Urinary bladder (tissue), 4 donors: Measurements from ENCODE around the gene ACOT13. TPM values are rescaled to one million over a fixed set of nuclear protein-coding genes. Genes with fewer than 3 reads are reported as not detected.
"Not testable (repeated sequence)": the region's sequence is repeated elsewhere in the genome, so short reads cannot be mapped to it uniquely, and the experiment has no call there.

Experiments
- DNase-seq: peaks from one replicate; pipeline ENCODE4 v3.0.0-alpha.2; 2015; ENCODE audit errors: extremely low spot score
- H3K27ac ChIP-seq: one replicate; pipeline ENCODE4 v1.5.1; 2013; ENCODE audit warnings: low read depth, mild to moderate bottlenecking, moderate library complexity
- H3K36me3 ChIP-seq: one replicate; pipeline ENCODE4 v1.6.1; 2013; ENCODE audit warnings: mild to moderate bottlenecking, moderate library complexity; ENCODE audit not compliant: insufficient read depth
- H3K4me1 ChIP-seq: one replicate; pipeline ENCODE4 v1.6.1; 2013; ENCODE audit warnings: mild to moderate bottlenecking, moderate library complexity; ENCODE audit not compliant: insufficient read depth
- H3K4me3 ChIP-seq: one replicate; pipeline ENCODE4 v1.5.1; 2013; ENCODE audit warnings: low read depth, low read length
- WGBS: extraction: QIAGEN DNeasy Blood & Tissue Kit; methylation state at CpG from one replicate; pipeline ENCODE4 v1.1.7; 2013; 5-methylcytosine and 5-hydroxymethylcytosine counted together
- polyA plus RNA-seq: library from polyadenylated mRNA; stranded (reverse); fragments of 200-250 nt; gene quantifications from one replicate; pipeline ENCODE4 v1.2.3, GENCODE V29; 2013
- total RNA-seq: library from RNA; depleted of rRNA; stranded (reverse); fragments of >200 nt; gene quantifications from one replicate; pipeline ENCODE4 v1.2.3, GENCODE V29; 2014
- donor health status: healthy with polysubstance abuse.
- donor health status: healthy.

The ACOT13 gene
- total and polyA plus RNA-seq, 2 donors: 8.7 to 12.0 TPM

GRCh38 chr6:24740861-24741260 is 74.0 kb downstream of the ACOT13 start:
- DNase-seq: no peak
- H3K4me1 ChIP-seq: no peaks in the 10 kb centered on the region
- H3K4me3 ChIP-seq: no peak overlapping the region
- H3K27ac ChIP-seq: no peak overlapping the region
- no peaks in the 10 kb centered on the region for H3K36me3 ChIP-seq

GRCh38 chr6:24742216-24742738 is 75.4 kb downstream of the ACOT13 start:
- Histone ChIP-seq H3K4me1 (no peaks in the 10 kb centered on the region), H3K36me3 (no peaks in the 10 kb centered on the region), H3K4me3 (no peak overlapping the region), H3K27ac (no peak overlapping the region)
- 82% methylated on average over 5 of the region's 5 CpGs for WGBS
- DNase-seq: no peak

GRCh38 chr6:24743265-24743943 is 76.5 kb downstream of the ACOT13 start:
- WGBS: 71% methylated on average over 2 of the region's 2 CpGs
- DNase-seq: no peak
- Histone ChIP-seq H3K4me3 (no peak overlapping the region), H3K36me3 (no peaks in the 10 kb centered on the region), H3K27ac (peak overlapping the region; percentile 71), H3K4me1 (no peaks in the 10 kb centered on the region)

GRCh38 chr6:24743944-24744335 is 77.1 kb downstream of the ACOT13 start:
- H3K4me3 ChIP-seq: no peak overlapping the region
- H3K4me1 ChIP-seq: no peaks in the 10 kb centered on the region
- DNase-seq: no peak
- WGBS: 82% methylated on average over 3 of the region's 3 CpGs
- H3K27ac ChIP-seq: no peak overlapping the region
- no peaks in the 10 kb centered on the region for H3K36me3 ChIP-seq

GRCh38 chr6:24744911-24745310 is 78.0 kb downstream of the ACOT13 start:
- Histone ChIP-seq H3K27ac (no peak overlapping the region), H3K4me1 (no peaks in the 10 kb centered on the region), H3K36me3 (no peaks in the 10 kb centered on the region), H3K4me3 (no peak overlapping the region)
- 75% methylated on average over 5 of the region's 5 CpGs for WGBS
- DNase-seq: no peak

- Histone ChIP-seq H3K4me3 (no peak overlapping the region), H3K27ac (no peak overlapping the region), H3K4me1 (no peaks in the 10 kb centered on the region), H3K36me3 (no peaks in the 10 kb centered on the region)
- 78% methylated on average over 3 of the region's 3 CpGs for WGBS
- DNase-seq: no peak
Measured at GRCh38 chr6:24749297-24749696, 82.4 kb downstream of the ACOT13 start.

GRCh38 chr6:24750878-24751277 is 84.0 kb downstream of the ACOT13 start:
- H3K4me3 ChIP-seq, H3K4me1 ChIP-seq, H3K36me3 ChIP-seq, H3K27ac ChIP-seq, DNase-seq: not testable (repeated sequence)
- WGBS: 76% methylated on average over 3 of the region's 3 CpGs

GRCh38 chr6:24752503-24752902 is 85.6 kb downstream of the ACOT13 start:
- Histone ChIP-seq H3K36me3 (no peaks in the 10 kb centered on the region), H3K27ac (no peak overlapping the region), H3K4me3 (no peak overlapping the region), H3K4me1 (no peaks in the 10 kb centered on the region)
- no peak for DNase-seq
- WGBS: 61% methylated on average over 2 of the region's 2 CpGs

GRCh38 chr6:24752917-24753492 is 86.1 kb downstream of the ACOT13 start:
- Histone ChIP-seq H3K36me3 (no peaks in the 10 kb centered on the region), H3K4me3 (no peak overlapping the region), H3K4me1 (no peaks in the 10 kb centered on the region), H3K27ac (no peak overlapping the region)
- no peak for DNase-seq
- whole genome bisulfite sequencing: 80% methylated on average over 1 of the region's 1 CpG

GRCh38 chr6:24753545-24753944 is 86.7 kb downstream of the ACOT13 start:
- no peak for DNase-seq
- WGBS: 77% methylated on average over 2 of the region's 2 CpGs

GRCh38 chr6:24754378-24754777 is 87.5 kb downstream of the ACOT13 start:
- H3K36me3 ChIP-seq, DNase-seq, H3K4me3 ChIP-seq, H3K4me1 ChIP-seq, H3K27ac ChIP-seq: not testable (repeated sequence)
- WGBS: 86% methylated on average over 4 of the region's 4 CpGs

More at GRCh38 chr6:24753545-24753944, 86.7 kb downstream of the ACOT13 start:
- no peaks in the 10 kb centered on the region for H3K4me1 ChIP-seq
- H3K36me3 ChIP-seq: no peaks in the 10 kb centered on the region
- H3K4me3 ChIP-seq: no peak overlapping the region
- H3K27ac ChIP-seq: no peak overlapping the region

Other genes starting within 250 kb of the ACOT13 start
- 4.8 TPM for gene GPLD1, start 177.5 kb upstream of the ACOT13 start, total RNA-seq
- 1.6 TPM for gene GPLD1, start 177.5 kb upstream of the ACOT13 start, polyA plus RNA-seq
- gene ALDH5A1, start 172.1 kb upstream of the ACOT13 start, total RNA-seq: 9.3 TPM
- gene ALDH5A1, start 172.1 kb upstream of the ACOT13 start, polyA plus RNA-seq: 4.6 TPM
- gene KIAA0319, start 20.9 kb upstream of the ACOT13 start, total RNA-seq: 0.26 TPM
- gene KIAA0319, start 20.9 kb upstream of the ACOT13 start, polyA plus RNA-seq: 0.04 TPM
- 42.2 TPM for gene TDP2, start 178 bp upstream of the ACOT13 start, total RNA-seq
- gene TDP2, start 178 bp upstream of the ACOT13 start, polyA plus RNA-seq: 29.7 TPM
- 85.8 TPM for gene C6orf62, start 52.1 kb downstream of the ACOT13 start, total RNA-seq
- 38.1 TPM for gene C6orf62, start 52.1 kb downstream of the ACOT13 start, polyA plus RNA-seq
- 44.7 TPM for gene GMNN, start 107.9 kb downstream of the ACOT13 start, total RNA-seq
- gene GMNN, start 107.9 kb downstream of the ACOT13 start, polyA plus RNA-seq: 15.4 TPM
- gene ARMH2, start 131.8 kb downstream of the ACOT13 start, total RNA-seq: not detected
- gene ARMH2, start 131.8 kb downstream of the ACOT13 start, polyA plus RNA-seq: not detected